Measurements from ENCODE around the gene RAB17.

GRCh38 chr2:237557633-237558015 lies 32.9 kb downstream of the RAB17 start:
- TF ChIP-seq CTCF (IDR thresholded peaks at IDR 0.05; ENCODE audit: poor library complexity) (no peak), EZH2 (IDR thresholded peaks at IDR 0.05; ENCODE audit: borderline replicate concordance) (no peak), EZH2phosphoT487 (IDR thresholded peaks at IDR 0.05; ENCODE audit: low read depth, severe bottlenecking, unreplicated experiment) (no peak)

All from hepatocyte (in vitro differentiated cells).